ENCODE results near the gene CCDC71. TPM values are rescaled to one million over a fixed set of nuclear protein-coding genes. Genes with fewer than 3 reads are reported as not detected.

Gene CCDC71
- polyA plus RNA-seq (2013, experiment 1 of 2): 17.1 TPM
- polyA plus RNA-seq (2013, experiment 2 of 2): 16.2 TPM

GRCh38 chr3:49165771-49166751, at the start of gene CCDC71:
Gene CCDC71 (minus strand): TSS chr3:49166331. CDS start chr3:49164208, 2,123 bp downstream.
- peak within 1 kb of the TSS; percentile 50 for H3K14ac ChIP-seq (ENCODE audit: low read length)
- peak within 1 kb of the TSS; percentile 95 for H3K18ac ChIP-seq (ENCODE audit: low read length)
- H3K79me1 ChIP-seq (ENCODE audit: low read depth, low read length): peaks cover 5% of the 10 kb centered on the region
- peaks cover 0 to 6% of the 10 kb centered on the region in 2 donors for H3K9me3 ChIP-seq (replicated peaks in 1 of 2; ENCODE audit: control insufficient read depth in 2 of 2, insufficient read depth in 1 of 2, low read depth in 1 of 2, low read length in 2 of 2)
- peak within 1 kb of the TSS; percentile 97 to 98 for H3K4me3 ChIP-seq (ENCODE audit: low read length in 2 of 2)
- peak within 1 kb of the TSS; percentile 82 for H2BK12ac ChIP-seq (ENCODE audit: low read length)
- peaks cover 0 to 2% (median 0%) of the 10 kb centered on the region in 3 experiments for H3K27me3 ChIP-seq (ENCODE audit: control insufficient read depth in 3 of 3, insufficient read depth in 3 of 3, low read depth in 1 of 3, low read length in 3 of 3)
- DNase-seq (ENCODE audit: low spot score): no peak
- H2BK5ac ChIP-seq (ENCODE audit: low read length): peak within 1 kb of the TSS; percentile 77
- H3K27ac ChIP-seq (replicated peaks; ENCODE audit: low read length): no peak within 1 kb of the TSS
- peak within 1 kb of the TSS; percentile 41 for H4K91ac ChIP-seq (ENCODE audit: low read depth, low read length, poor library complexity)
- H2AK5ac ChIP-seq (ENCODE audit: low read depth, low read length): peak within 1 kb of the TSS; percentile 95
- peak within 1 kb of the TSS; percentile 70 for H3K23ac ChIP-seq (ENCODE audit: low read depth, low read length, poor library complexity)
- H3K9ac ChIP-seq (ENCODE audit: low read depth, low read length, poor library complexity): peak within 1 kb of the TSS; percentile 91
- peak within 1 kb of the TSS; percentile 93 for H3K4ac ChIP-seq (ENCODE audit: low read length)
- peak within 1 kb of the TSS; percentile 53 for H3K4me2 ChIP-seq (ENCODE audit: insufficient read depth, low read length, poor library complexity, severe bottlenecking)
- peak within 1 kb of the TSS; percentile 97 for H2BK15ac ChIP-seq (ENCODE audit: low read length)
- H2BK120ac ChIP-seq (ENCODE audit: low read depth, low read length): peak within 1 kb of the TSS; percentile 14
- no CpG with 5 or more reads among the region's 69 CpGs for WGBS, 2 donors (ENCODE audit: extremely low coverage in 2 of 2, insufficient read length in 2 of 2, insufficient replicate concordance in 1 of 2)
- peak within 1 kb of the TSS; percentile 90 for H2AFZ ChIP-seq (ENCODE audit: low read length)
- H4K8ac ChIP-seq (ENCODE audit: low read depth, low read length): peak within 1 kb of the TSS; percentile 99
- H3K36me3 ChIP-seq (replicated peaks in 1 of 2; ENCODE audit: control insufficient read depth in 2 of 2, insufficient read depth in 2 of 2, low read length in 2 of 2): peaks cover 20 to 39% of the 10 kb centered on the region in 2 donors
- peaks cover 3 to 13% of the 10 kb centered on the region in 2 donors for H3K4me1 ChIP-seq (ENCODE audit: control insufficient read depth in 2 of 2, insufficient read depth in 1 of 2, low read depth in 1 of 2, low read length in 2 of 2)

GRCh38 chr3:49213998-49214397, 47.9 kb upstream of the CCDC71 start:
- Histone ChIP-seq H2BK5ac (ENCODE audit: low read length) (peak overlapping the region; percentile 53), H3K4me3 (ENCODE audit: low read length in 2 of 2) (no peak overlapping the region), H2BK12ac (ENCODE audit: low read length) (no peak overlapping the region), H3K4me1 (ENCODE audit: control insufficient read depth in 2 of 2, insufficient read depth in 1 of 2, low read depth in 1 of 2, low read length in 2 of 2) (no peaks in the 10 kb centered on the region), H3K23ac (ENCODE audit: low read depth, low read length, poor library complexity) (no peak overlapping the region), H2BK120ac (ENCODE audit: low read depth, low read length) (no peak overlapping the region), H3K27me3 (ENCODE audit: control insufficient read depth in 3 of 3, insufficient read depth in 3 of 3, low read depth in 1 of 3, low read length in 3 of 3) (no peaks in the 10 kb centered on the region), H3K36me3 (replicated peaks in 1 of 2; ENCODE audit: control insufficient read depth in 2 of 2, insufficient read depth in 2 of 2, low read length in 2 of 2) (no peaks in the 10 kb centered on the region), H3K9me3 (replicated peaks in 1 of 2; ENCODE audit: control insufficient read depth in 2 of 2, insufficient read depth in 1 of 2, low read depth in 1 of 2, low read length in 2 of 2) (peaks cover 7% of the 10 kb centered on the region in 2 donors), H4K8ac (ENCODE audit: low read depth, low read length) (no peak overlapping the region), H2AFZ (ENCODE audit: low read length) (no peak overlapping the region), H4K91ac (ENCODE audit: low read depth, low read length, poor library complexity) (no peak overlapping the region), H3K79me1 (ENCODE audit: low read depth, low read length) (no peaks in the 10 kb centered on the region), H3K18ac (ENCODE audit: low read length) (no peak overlapping the region), H3K4ac (ENCODE audit: low read length) (no peak overlapping the region), H2AK5ac (ENCODE audit: low read depth, low read length) (no peak overlapping the region), H3K4me2 (ENCODE audit: insufficient read depth, low read length, poor library complexity, severe bottlenecking) (no peak overlapping the region), H3K27ac (replicated peaks; ENCODE audit: low read length) (no peak overlapping the region), H3K14ac (ENCODE audit: low read length) (no peak overlapping the region), H3K9ac (ENCODE audit: low read depth, low read length, poor library complexity) (no peak overlapping the region), H2BK15ac (ENCODE audit: low read length) (no peak overlapping the region)
- DNase-seq (ENCODE audit: low spot score): no peak
- no CpG with 5 or more reads among the region's 2 CpGs for WGBS, 2 donors (ENCODE audit: extremely low coverage in 2 of 2, insufficient read length in 2 of 2, insufficient replicate concordance in 1 of 2)

- H2BK12ac ChIP-seq (ENCODE audit: low read length): no peak overlapping the region
- WGBS, 2 donors (ENCODE audit: extremely low coverage in 2 of 2, insufficient read length in 2 of 2, insufficient replicate concordance in 1 of 2): no CpG with 5 or more reads among the region's 15 CpGs
- H3K23ac ChIP-seq (ENCODE audit: low read depth, low read length, poor library complexity): no peak overlapping the region
- H3K27me3 ChIP-seq (ENCODE audit: control insufficient read depth in 3 of 3, insufficient read depth in 3 of 3, low read depth in 1 of 3, low read length in 3 of 3): no peaks in the 10 kb centered on the region
- H3K36me3 ChIP-seq (replicated peaks in 1 of 2; ENCODE audit: control insufficient read depth in 2 of 2, insufficient read depth in 2 of 2, low read length in 2 of 2): no peaks in the 10 kb centered on the region
- no peak overlapping the region for H2AK5ac ChIP-seq (ENCODE audit: low read depth, low read length)
- no peak overlapping the region for H3K4me2 ChIP-seq (ENCODE audit: insufficient read depth, low read length, poor library complexity, severe bottlenecking)
- H3K4me1 ChIP-seq (ENCODE audit: control insufficient read depth in 2 of 2, insufficient read depth in 1 of 2, low read depth in 1 of 2, low read length in 2 of 2): no peaks in the 10 kb centered on the region
- no peak overlapping the region for H3K27ac ChIP-seq (replicated peaks; ENCODE audit: low read length)
- H2BK15ac ChIP-seq (ENCODE audit: low read length): no peak overlapping the region
- H3K9ac ChIP-seq (ENCODE audit: low read depth, low read length, poor library complexity): no peak overlapping the region
- no peak overlapping the region for H4K91ac ChIP-seq (ENCODE audit: low read depth, low read length, poor library complexity)
- no peak overlapping the region for H3K14ac ChIP-seq (ENCODE audit: low read length)
- no peak overlapping the region for H3K4me3 ChIP-seq (ENCODE audit: low read length in 2 of 2)
- H3K9me3 ChIP-seq (replicated peaks in 1 of 2; ENCODE audit: control insufficient read depth in 2 of 2, insufficient read depth in 1 of 2, low read depth in 1 of 2, low read length in 2 of 2): peaks cover 7% of the 10 kb centered on the region in 2 donors
- H2BK120ac ChIP-seq (ENCODE audit: low read depth, low read length): no peak overlapping the region
- H3K79me1 ChIP-seq (ENCODE audit: low read depth, low read length): no peaks in the 10 kb centered on the region
- no peak overlapping the region for H3K4ac ChIP-seq (ENCODE audit: low read length)
- peak overlapping the region; percentile 53 for H2BK5ac ChIP-seq (ENCODE audit: low read length)
- H2AFZ ChIP-seq (ENCODE audit: low read length): no peak overlapping the region
- no peak overlapping the region for H3K18ac ChIP-seq (ENCODE audit: low read length)
- no peak for DNase-seq (ENCODE audit: low spot score)
- H4K8ac ChIP-seq (ENCODE audit: low read depth, low read length): no peak overlapping the region
These were observed 47.4 kb upstream of the CCDC71 start for GRCh38 chr3:49213541-49213943.

- no peak overlapping the region for H3K14ac ChIP-seq (ENCODE audit: low read length)
- no peak overlapping the region for H3K27ac ChIP-seq (replicated peaks; ENCODE audit: low read length)
- H3K4me3 ChIP-seq (ENCODE audit: low read length in 2 of 2): no peak overlapping the region
- no CpG with 5 or more reads among the region's 15 CpGs for WGBS, 2 donors (ENCODE audit: extremely low coverage in 2 of 2, insufficient read length in 2 of 2, insufficient replicate concordance in 1 of 2)
- peak overlapping the region; percentile 3 for H2AFZ ChIP-seq (ENCODE audit: low read length)
- H3K18ac ChIP-seq (ENCODE audit: low read length): no peak overlapping the region
- H2BK120ac ChIP-seq (ENCODE audit: low read depth, low read length): no peak overlapping the region
- no peak overlapping the region for H3K4me2 ChIP-seq (ENCODE audit: insufficient read depth, low read length, poor library complexity, severe bottlenecking)
- no peaks in the 10 kb centered on the region for H3K79me1 ChIP-seq (ENCODE audit: low read depth, low read length)
- H2BK12ac ChIP-seq (ENCODE audit: low read length): no peak overlapping the region
- H2AK5ac ChIP-seq (ENCODE audit: low read depth, low read length): no peak overlapping the region
- no peaks in the 10 kb centered on the region for H3K36me3 ChIP-seq (replicated peaks in 1 of 2; ENCODE audit: control insufficient read depth in 2 of 2, insufficient read depth in 2 of 2, low read length in 2 of 2)
- H3K23ac ChIP-seq (ENCODE audit: low read depth, low read length, poor library complexity): no peak overlapping the region
- H4K8ac ChIP-seq (ENCODE audit: low read depth, low read length): no peak overlapping the region
- no peaks in the 10 kb centered on the region for H3K4me1 ChIP-seq (ENCODE audit: control insufficient read depth in 2 of 2, insufficient read depth in 1 of 2, low read depth in 1 of 2, low read length in 2 of 2)
- no peak overlapping the region for H3K4ac ChIP-seq (ENCODE audit: low read length)
- DNase-seq (ENCODE audit: low spot score): no peak
- no peak overlapping the region for H2BK15ac ChIP-seq (ENCODE audit: low read length)
- peaks cover 0 to 2% of the 10 kb centered on the region in 2 donors for H3K9me3 ChIP-seq (replicated peaks in 1 of 2; ENCODE audit: control insufficient read depth in 2 of 2, insufficient read depth in 1 of 2, low read depth in 1 of 2, low read length in 2 of 2)
- H3K27me3 ChIP-seq (ENCODE audit: control insufficient read depth in 3 of 3, insufficient read depth in 3 of 3, low read depth in 1 of 3, low read length in 3 of 3): no peaks in the 10 kb centered on the region
- no peak overlapping the region for H3K9ac ChIP-seq (ENCODE audit: low read depth, low read length, poor library complexity)
- H4K91ac ChIP-seq (ENCODE audit: low read depth, low read length, poor library complexity): no peak overlapping the region
- no peak overlapping the region for H2BK5ac ChIP-seq (ENCODE audit: low read length)
These were observed 33.8 kb upstream of the CCDC71 start for GRCh38 chr3:49199900-49200281.

Measured in neuronal stem cell (in vitro differentiated cells).